PC-9 (cell line): Measurements from ENCODE around the gene RPS28. TPM values are rescaled to one million over a fixed set of nuclear protein-coding genes. Genes with fewer than 3 reads are reported as not detected.

Experiments
- BruUV-seq: library from RNA; stranded (reverse); fragments of 400-500 nt; replicated peaks from 2 replicates; lab custom pipeline; 2021; lab: Mats Ljungman, UMichigan
- CTCF ChIA-PET: fragments of 300-600 bp; sonication (Branson Sonifier 250); formaldehyde crosslinking; loops from one replicate; lab custom pipeline; 2022; ENCODE audit warnings: antibody characterized with exemption; lab: Charles Lee
- POLR2A ChIA-PET: fragments of 300-600 bp; sonication (Branson Sonifier 250); formaldehyde crosslinking; loops from one replicate; lab custom pipeline; 2022; ENCODE audit warnings: antibody characterized with exemption; ENCODE audit not compliant: unreplicated experiment; lab: Charles Lee
- DNase-seq, 2 experiments: peaks; one replicate each; pipeline versions ENCODE4 v3.0.0 to v3.0.0-alpha.2; 2015 to 2022; ENCODE audit warnings: mixed read lengths in 1 of 2
- H2AFZ ChIP-seq: fragments of 200-600 bp; sonication (generic); 2 replicates; pipeline ENCODE4 v1.8.1; 2017; ENCODE audit warnings: antibody characterized with exemption
- H3F3A ChIP-seq: fragments of 200-600 bp; sonication (generic); 2 replicates; pipeline ENCODE4 v1.8.1; 2017; ENCODE audit warnings: antibody characterized with exemption, mild to moderate bottlenecking, low read depth; ENCODE audit not compliant: insufficient read depth
- H3K27ac ChIP-seq: fragments of 200-600 bp; sonication (generic); 2 replicates; pipeline ENCODE4 v1.6.1; 2016; ENCODE audit warnings: mixed run types
- H3K27me3 ChIP-seq: fragments of 200-600 bp; sonication (generic); 2 replicates; pipeline ENCODE4 v1.6.1; 2016; ENCODE audit warnings: low read depth, mixed run types; ENCODE audit not compliant: insufficient read depth
- H3K36me3 ChIP-seq: fragments of 200-600 bp; sonication (generic); 2 replicates; pipeline ENCODE4 v1.6.1; 2016; ENCODE audit warnings: low read depth, mixed run types
- H3K4me1 ChIP-seq: fragments of 200-600 bp; sonication (generic); replicated peaks from 2 replicates; pipeline ENCODE4 v1.6.1; 2016; ENCODE audit warnings: mixed run types; ENCODE audit not compliant: insufficient read depth
- H3K4me2 ChIP-seq: fragments of 200-600 bp; sonication (generic); 2 replicates; pipeline ENCODE4 v1.6.1; 2017; ENCODE audit warnings: mixed run types
- H3K4me3 ChIP-seq: fragments of 200-600 bp; sonication (generic); 2 replicates; pipeline ENCODE4 v1.6.1; 2016; ENCODE audit warnings: mixed run types
- H3K79me2 ChIP-seq: fragments of 200-600 bp; sonication (generic); 2 replicates; pipeline ENCODE4 v1.6.1; 2017; ENCODE audit warnings: low read depth, mixed run types
- H3K9me2 ChIP-seq: fragments of 200-600 bp; sonication (generic); 2 replicates; pipeline ENCODE4 v1.8.1; 2017; ENCODE audit warnings: mild to moderate bottlenecking; ENCODE audit not compliant: insufficient read depth
- H3K9me3 ChIP-seq: fragments of 200-600 bp; sonication (generic); 2 replicates; pipeline ENCODE4 v1.8.1; 2016; ENCODE audit warnings: low read depth; ENCODE audit not compliant: insufficient read depth
- H4K20me1 ChIP-seq: fragments of 200-600 bp; sonication (generic); 2 replicates; pipeline ENCODE4 v1.8.1; 2017; ENCODE audit not compliant: insufficient read depth
- EZH2 ChIP-seq: fragments of 200-600 bp; sonication (generic); IDR thresholded peaks from 2 replicates; pipeline ENCODE4 v1.8.0; 2017; ENCODE audit warnings: antibody characterized with exemption, low read depth
- intact Hi-C: fragments of 100-400 bp; cut with micrococcal nuclease; formaldehyde crosslinking; loops from one replicate; pipeline ENCODE4 v1.10.0; 2022; ENCODE audit not compliant: unreplicated experiment
- total RNA-seq: library from RNA; stranded (reverse); gene quantifications from 2 replicates; pipeline ENCODE4 v1.2.3, GENCODE V29; 2021
- TF ChIP-seq, protein P1 (sequence below): fragments of 200-600 bp; sonication (generic); conservative IDR thresholded peaks from 2 replicates; pipeline ENCODE4 v1.6.1; 2017; ENCODE audit warnings: mixed run types, antibody characterized with exemption, mild to moderate bottlenecking, moderate library complexity

Gene RPS28
- total RNA-seq, 1 experiment from 2014 or later: 1,283 TPM

- TSS peak; percentile 29 for BruUV-seq
These were observed 13.1 kb upstream of the RPS28 start, which contains the start of gene CD320 for GRCh38 chr19:8307965-8308866. Gene CD320, minus strand, starts transcription at chr19:8308358. Its CDS starts 68 bp downstream, at chr19:8308290.

GRCh38 chr19:8308891-8309291 is 12.4 kb upstream of the RPS28 start:
- peaks cover 14% of the 10 kb centered on the region for H3K79me2 ChIP-seq
- ChIA-PET POLR2A (interaction anchor here (0.6 kb wide), 1 partner anchor 13 kb away, joined by 3 read pairs; no protein-coding TSS in a partner anchor), CTCF (no interaction called here)
- peaks cover 44% of the 10 kb centered on the region for H3K4me1 ChIP-seq
- H2AFZ ChIP-seq: no peak overlapping the region
- H3K9me3 ChIP-seq: no peaks in the 10 kb centered on the region
- no peak for DNase-seq
- H3K9me2 ChIP-seq: no peaks in the 10 kb centered on the region
- H3K27ac ChIP-seq: peak overlapping the region; percentile 37
- H3K4me2 ChIP-seq: peak overlapping the region; percentile 90
- no peaks in the 10 kb centered on the region for H3K27me3 ChIP-seq
- H3F3A ChIP-seq: peaks cover 38% of the 10 kb centered on the region; the same call in 1 of the 2 replicates
- peak overlapping the region; percentile 61; the same call in 1 of the 2 replicates for H3K4me3 ChIP-seq
- intact Hi-C loops: no loop called here
- no peaks in the 10 kb centered on the region for H4K20me1 ChIP-seq
- no peak for TF ChIP-seq EZH2
- TF ChIP-seq, protein P1, sequence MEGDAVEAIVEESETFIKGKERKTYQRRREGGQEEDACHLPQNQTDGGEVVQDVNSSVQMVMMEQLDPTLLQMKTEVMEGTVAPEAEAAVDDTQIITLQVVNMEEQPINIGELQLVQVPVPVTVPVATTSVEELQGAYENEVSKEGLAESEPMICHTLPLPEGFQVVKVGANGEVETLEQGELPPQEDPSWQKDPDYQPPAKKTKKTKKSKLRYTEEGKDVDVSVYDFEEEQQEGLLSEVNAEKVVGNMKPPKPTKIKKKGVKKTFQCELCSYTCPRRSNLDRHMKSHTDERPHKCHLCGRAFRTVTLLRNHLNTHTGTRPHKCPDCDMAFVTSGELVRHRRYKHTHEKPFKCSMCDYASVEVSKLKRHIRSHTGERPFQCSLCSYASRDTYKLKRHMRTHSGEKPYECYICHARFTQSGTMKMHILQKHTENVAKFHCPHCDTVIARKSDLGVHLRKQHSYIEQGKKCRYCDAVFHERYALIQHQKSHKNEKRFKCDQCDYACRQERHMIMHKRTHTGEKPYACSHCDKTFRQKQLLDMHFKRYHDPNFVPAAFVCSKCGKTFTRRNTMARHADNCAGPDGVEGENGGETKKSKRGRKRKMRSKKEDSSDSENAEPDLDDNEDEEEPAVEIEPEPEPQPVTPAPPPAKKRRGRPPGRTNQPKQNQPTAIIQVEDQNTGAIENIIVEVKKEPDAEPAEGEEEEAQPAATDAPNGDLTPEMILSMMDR: no peak
- no TSS peak for BruUV-seq
- H3K36me3 ChIP-seq: 0 out of 2 replicates have a peak, but pooled peaks cover 5% of the 10 kb centered on the region

More at GRCh38 chr19:8307965-8308866, 13.1 kb upstream of the RPS28 start, which contains the start of gene CD320:
- no peaks in the 10 kb centered on the region for H3K9me2 ChIP-seq
- CTCF ChIA-PET: no interaction called here
- peaks cover 38% of the 10 kb centered on the region; the same call in 1 of the 2 replicates for H3F3A ChIP-seq
- peak within 1 kb of the TSS; percentile 69 for H2AFZ ChIP-seq
- H3K4me1 ChIP-seq: peaks cover 44% of the 10 kb centered on the region
- H3K27me3 ChIP-seq: no peaks in the 10 kb centered on the region
- H4K20me1 ChIP-seq: no peaks in the 10 kb centered on the region
- intact Hi-C loops: no loop called here
- H3K27ac ChIP-seq: peak within 1 kb of the TSS; percentile 37
- H3K4me3 ChIP-seq: peak within 1 kb of the TSS; percentile 61
- DNase-seq: peak; percentile 78 to 89
- TF ChIP-seq, protein P1: no peak
- TF ChIP-seq EZH2: no peak
- no peaks in the 10 kb centered on the region for H3K9me3 ChIP-seq
- POLR2A ChIA-PET: interaction anchor here (0.5 to 0.6 kb wide), 2 partner anchors 14 to 364 kb away, joined by 3 to 5 read pairs; no protein-coding TSS in a partner anchor
- H3K4me2 ChIP-seq: peak within 1 kb of the TSS; percentile 90
- H3K36me3 ChIP-seq: 0 out of 2 replicates have a peak, but pooled peaks cover 5% of the 10 kb centered on the region
- H3K79me2 ChIP-seq: peaks cover 14% of the 10 kb centered on the region

GRCh38 chr19:8310342-8311055 is 10.8 kb upstream of the RPS28 start:
- H3K9me3 ChIP-seq: no peaks in the 10 kb centered on the region
- H3K4me2 ChIP-seq: no peak overlapping the region
- ChIA-PET CTCF (interaction anchor here (0.6 kb wide), 1 partner anchor 155 kb away, joined by 3 read pairs; no protein-coding TSS in a partner anchor), POLR2A (no interaction called here)
- H4K20me1 ChIP-seq: no peaks in the 10 kb centered on the region
- 0 out of 2 replicates have a peak overlapping the region, but pooled peaks have one; percentile 13 for H3K27ac ChIP-seq
- H3F3A ChIP-seq: peaks cover 28% of the 10 kb centered on the region; the same call in 1 of the 2 replicates
- peak in 1 of 2 experiments; percentile 21 for DNase-seq
- no TSS peak for BruUV-seq
- H3K4me1 ChIP-seq: peaks cover 44% of the 10 kb centered on the region
- H3K27me3 ChIP-seq: no peaks in the 10 kb centered on the region
- H3K9me2 ChIP-seq: no peaks in the 10 kb centered on the region
- no peak overlapping the region for H3K4me3 ChIP-seq
- peaks cover 14% of the 10 kb centered on the region for H3K79me2 ChIP-seq
- H3K36me3 ChIP-seq: 0 out of 2 replicates have a peak, but pooled peaks cover 5% of the 10 kb centered on the region
- intact Hi-C loops: no loop called here
- no peak overlapping the region for H2AFZ ChIP-seq
- TF ChIP-seq EZH2: no peak
- TF ChIP-seq, protein P1: no peak
